ENCODE data around the gene PDE6G.

DNA sequence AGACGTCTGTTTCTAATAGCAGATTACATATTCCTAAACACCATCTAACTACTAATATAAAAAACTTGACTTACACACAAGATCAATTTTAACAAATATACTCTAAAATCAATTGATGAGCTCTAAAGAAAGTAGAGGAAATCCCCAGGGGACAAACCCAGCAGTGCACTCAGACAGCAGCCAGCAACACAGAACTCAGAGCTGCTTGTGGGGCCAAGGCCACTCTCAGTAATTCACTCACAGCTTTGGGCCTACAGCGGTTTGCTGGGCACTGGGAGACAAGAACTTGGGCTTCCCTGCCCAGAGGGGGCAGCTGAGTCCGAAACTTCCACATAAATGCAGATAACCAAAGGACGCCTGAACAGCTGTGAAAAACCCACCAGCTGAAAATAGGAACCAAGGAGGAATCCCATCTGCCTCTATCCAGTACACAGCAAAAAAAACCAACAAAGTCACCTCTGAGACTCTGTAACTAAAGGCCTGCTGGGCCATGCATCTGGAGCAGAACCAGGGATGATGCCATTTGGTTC, 40.9 kb downstream of the PDE6G start:
- TF ChIP-seq, protein P1, sequence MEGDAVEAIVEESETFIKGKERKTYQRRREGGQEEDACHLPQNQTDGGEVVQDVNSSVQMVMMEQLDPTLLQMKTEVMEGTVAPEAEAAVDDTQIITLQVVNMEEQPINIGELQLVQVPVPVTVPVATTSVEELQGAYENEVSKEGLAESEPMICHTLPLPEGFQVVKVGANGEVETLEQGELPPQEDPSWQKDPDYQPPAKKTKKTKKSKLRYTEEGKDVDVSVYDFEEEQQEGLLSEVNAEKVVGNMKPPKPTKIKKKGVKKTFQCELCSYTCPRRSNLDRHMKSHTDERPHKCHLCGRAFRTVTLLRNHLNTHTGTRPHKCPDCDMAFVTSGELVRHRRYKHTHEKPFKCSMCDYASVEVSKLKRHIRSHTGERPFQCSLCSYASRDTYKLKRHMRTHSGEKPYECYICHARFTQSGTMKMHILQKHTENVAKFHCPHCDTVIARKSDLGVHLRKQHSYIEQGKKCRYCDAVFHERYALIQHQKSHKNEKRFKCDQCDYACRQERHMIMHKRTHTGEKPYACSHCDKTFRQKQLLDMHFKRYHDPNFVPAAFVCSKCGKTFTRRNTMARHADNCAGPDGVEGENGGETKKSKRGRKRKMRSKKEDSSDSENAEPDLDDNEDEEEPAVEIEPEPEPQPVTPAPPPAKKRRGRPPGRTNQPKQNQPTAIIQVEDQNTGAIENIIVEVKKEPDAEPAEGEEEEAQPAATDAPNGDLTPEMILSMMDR (IDR thresholded peaks at IDR 0.05) = no peak
- TF ChIP-seq POLR2A (IDR thresholded peaks at IDR 0.05) = no peak

Data from thyroid gland (tissue), 4 donors.